Measurements from ENCODE around the gene PCDHGA2.
"Not testable (repeated sequence)": the region's sequence is repeated elsewhere in the genome, so short reads cannot be mapped to it uniquely, and the experiment has no call there.

Gene PCDHGA2

GRCh38 chr5:141338538-141339306 lies at the start of gene PCDHGA2:
TSS of gene PCDHGA2 (plus strand) at chr5:141338760.
- Histone ChIP-seq H3K4me3 (ENCODE audit: low read depth, low read length) (peak within 1 kb of the TSS; percentile 39), H3K27me3 (ENCODE audit: control insufficient read depth, insufficient read depth, low read length) (no peaks in the 10 kb centered on the region), H3K4me1 (ENCODE audit: control insufficient read depth, insufficient read depth, low read length) (no peaks in the 10 kb centered on the region)

GRCh38 chr5:141298376-141298775 lies 40.2 kb upstream of the PCDHGA2 start:
- Histone ChIP-seq H3K9ac (ENCODE audit: low read depth, low read length) (no peak overlapping the region), H3K27me3 (ENCODE audit: control insufficient read depth, insufficient read depth, low read length) (no peaks in the 10 kb centered on the region), H3K36me3 (ENCODE audit: control insufficient read depth, insufficient read depth, low read length) (no peaks in the 10 kb centered on the region), H3K4me1 (ENCODE audit: control insufficient read depth, insufficient read depth, low read length) (no peaks in the 10 kb centered on the region), H3K4me3 (ENCODE audit: low read depth, low read length) (no peak overlapping the region), H3K9me3 (ENCODE audit: control insufficient read depth, insufficient read depth, low read length) (peaks cover 5% of the 10 kb centered on the region)

More at GRCh38 chr5:141338538-141339306, at the start of gene PCDHGA2:
- Histone ChIP-seq H3K36me3 (ENCODE audit: control insufficient read depth, insufficient read depth, low read length) (no peaks in the 10 kb centered on the region), H3K9ac (ENCODE audit: low read depth, low read length) (no peak within 1 kb of the TSS), H3K9me3 (ENCODE audit: control insufficient read depth, insufficient read depth, low read length) (peaks cover 5% of the 10 kb centered on the region)

- H3K9ac ChIP-seq (ENCODE audit: low read depth, low read length), result no peak within 1 kb of the TSS
- H3K36me3 ChIP-seq (ENCODE audit: control insufficient read depth, insufficient read depth, low read length), result no peaks in the 10 kb centered on the region
- peaks cover 4% of the 10 kb centered on the region for H3K9me3 ChIP-seq (ENCODE audit: control insufficient read depth, insufficient read depth, low read length)
- H3K4me1 ChIP-seq (ENCODE audit: control insufficient read depth, insufficient read depth, low read length), result no peaks in the 10 kb centered on the region
- no peak within 1 kb of the TSS for H3K4me3 ChIP-seq (ENCODE audit: low read depth, low read length)
- no peaks in the 10 kb centered on the region for H3K27me3 ChIP-seq (ENCODE audit: control insufficient read depth, insufficient read depth, low read length)
These were observed 34.8 kb upstream of the PCDHGA2 start, which contains the start of gene SLC25A2 for GRCh38 chr5:141303756-141304155. TSS of gene SLC25A2 (minus strand) at chr5:141304049. CDS start at chr5:141303865, 184 bp downstream.

DNA sequence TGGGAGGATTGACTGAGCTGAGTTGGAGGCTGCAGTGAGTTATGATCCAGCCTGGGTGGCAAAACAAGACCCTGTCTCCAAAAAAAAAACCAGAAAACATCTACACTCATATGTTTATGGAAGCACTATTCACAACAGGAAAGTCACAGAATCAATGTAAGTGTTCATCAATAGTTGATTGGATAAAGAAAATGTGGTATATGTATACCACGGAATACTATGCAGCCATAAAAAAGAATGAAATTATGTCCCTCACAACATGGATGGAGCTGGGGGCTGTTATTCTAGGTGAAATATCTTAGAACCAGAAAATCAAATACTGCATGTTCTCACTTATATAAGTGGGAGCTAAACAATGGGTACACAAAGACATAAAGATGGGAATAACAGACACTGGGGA lies 31.9 kb upstream of the PCDHGA2 start:
- H3K9me3 ChIP-seq (ENCODE audit: control insufficient read depth, insufficient read depth, low read length), result peaks cover 4% of the 10 kb centered on the region
- H3K9ac ChIP-seq (ENCODE audit: low read depth, low read length), result no peak overlapping the region
- H3K27me3 ChIP-seq (ENCODE audit: control insufficient read depth, insufficient read depth, low read length), result no peaks in the 10 kb centered on the region
- H3K4me3 ChIP-seq (ENCODE audit: low read depth, low read length), result no peak overlapping the region
- H3K4me1 ChIP-seq (ENCODE audit: control insufficient read depth, insufficient read depth, low read length), result no peaks in the 10 kb centered on the region
- no peaks in the 10 kb centered on the region for H3K36me3 ChIP-seq (ENCODE audit: control insufficient read depth, insufficient read depth, low read length)

- no peak overlapping the region for H3K9ac ChIP-seq (ENCODE audit: low read depth, low read length)
- H3K4me1 ChIP-seq (ENCODE audit: control insufficient read depth, insufficient read depth, low read length), result no peaks in the 10 kb centered on the region
- H3K36me3 ChIP-seq (ENCODE audit: control insufficient read depth, insufficient read depth, low read length), result no peaks in the 10 kb centered on the region
- peaks cover 2% of the 10 kb centered on the region for H3K9me3 ChIP-seq (ENCODE audit: control insufficient read depth, insufficient read depth, low read length)
- H3K27me3 ChIP-seq (ENCODE audit: control insufficient read depth, insufficient read depth, low read length), result no peaks in the 10 kb centered on the region
- H3K4me3 ChIP-seq (ENCODE audit: low read depth, low read length), result no peak overlapping the region
These were observed 24.8 kb upstream of the PCDHGA2 start for GRCh38 chr5:141313711-141314110.

DNA sequence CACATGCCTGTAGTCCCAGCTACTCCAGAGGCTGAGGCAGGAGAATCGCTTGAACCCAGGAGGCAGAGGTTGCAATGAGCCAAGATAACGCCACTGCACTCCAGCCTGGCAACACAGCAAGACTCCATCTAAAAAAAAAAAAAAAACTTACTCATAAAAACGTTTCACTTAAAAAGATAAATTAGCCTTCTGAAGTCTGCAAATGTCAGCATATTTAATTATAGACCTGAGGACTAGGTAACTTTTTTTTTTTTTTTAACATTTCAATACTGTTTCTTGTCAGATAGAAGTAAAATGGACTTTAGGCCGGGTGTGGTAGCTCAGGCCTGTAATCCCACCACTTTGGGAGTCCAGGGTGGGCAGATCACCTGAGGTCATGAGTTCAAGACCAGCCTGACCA lies 21.6 kb upstream of the PCDHGA2 start:
- H3K9me3 ChIP-seq (ENCODE audit: control insufficient read depth, insufficient read depth, low read length), result peaks cover 15% of the 10 kb centered on the region
- H3K36me3 ChIP-seq (ENCODE audit: control insufficient read depth, insufficient read depth, low read length); H3K4me3 ChIP-seq (ENCODE audit: low read depth, low read length); H3K4me1 ChIP-seq (ENCODE audit: control insufficient read depth, insufficient read depth, low read length); H3K27me3 ChIP-seq (ENCODE audit: control insufficient read depth, insufficient read depth, low read length); H3K9ac ChIP-seq (ENCODE audit: low read depth, low read length): not testable (repeated sequence)

DNA sequence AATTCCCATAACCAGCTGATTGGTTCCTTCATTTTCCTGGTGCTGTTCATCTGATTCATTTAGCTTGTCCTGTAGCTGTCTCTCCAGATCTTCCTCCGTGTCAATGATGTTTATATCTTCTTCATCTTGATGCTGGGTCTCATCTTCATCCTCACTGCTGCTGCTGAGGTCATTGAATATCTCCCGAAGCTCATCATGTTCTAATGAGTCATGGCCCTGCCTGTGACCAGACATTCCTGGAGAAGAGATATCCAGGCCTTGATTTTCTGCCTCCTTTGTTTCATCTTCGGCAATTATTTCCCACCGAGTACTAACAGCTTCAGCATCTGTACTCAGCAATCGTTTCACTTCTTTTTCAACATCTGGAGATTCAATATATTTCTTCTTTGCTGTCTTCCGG lies 19.4 kb upstream of the PCDHGA2 start:
- Histone ChIP-seq H3K9me3 (ENCODE audit: control insufficient read depth, insufficient read depth, low read length) (peaks cover 15% of the 10 kb centered on the region), H3K27me3 (ENCODE audit: control insufficient read depth, insufficient read depth, low read length) (no peaks in the 10 kb centered on the region), H3K36me3 (ENCODE audit: control insufficient read depth, insufficient read depth, low read length) (peaks cover 5% of the 10 kb centered on the region), H3K4me3 (ENCODE audit: low read depth, low read length) (peak overlapping the region; percentile 93), H3K4me1 (ENCODE audit: control insufficient read depth, insufficient read depth, low read length) (no peaks in the 10 kb centered on the region), H3K9ac (ENCODE audit: low read depth, low read length) (no peak overlapping the region)

DNA sequence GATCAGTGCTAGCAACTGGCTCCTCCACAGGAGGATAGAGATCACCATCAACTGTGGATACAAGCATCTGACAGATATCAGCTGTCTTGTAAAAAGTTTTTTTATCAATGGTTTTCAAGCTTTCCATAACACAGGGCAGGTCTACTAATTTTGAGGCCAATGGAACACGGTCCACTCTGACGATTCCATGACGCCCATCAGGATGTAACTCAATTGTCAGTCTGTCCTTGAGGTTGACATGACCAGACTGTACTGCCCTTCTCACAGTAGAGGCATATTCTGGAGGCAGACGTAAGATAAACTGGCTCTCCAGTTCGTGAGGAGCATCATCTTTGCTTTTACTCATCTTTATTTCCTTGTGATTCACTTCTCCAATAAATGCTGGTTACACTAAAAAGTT lies 18.9 kb upstream of the PCDHGA2 start:
- no peaks in the 10 kb centered on the region for H3K4me1 ChIP-seq (ENCODE audit: control insufficient read depth, insufficient read depth, low read length)
- H3K9ac ChIP-seq (ENCODE audit: low read depth, low read length), result no peak overlapping the region
- no peaks in the 10 kb centered on the region for H3K27me3 ChIP-seq (ENCODE audit: control insufficient read depth, insufficient read depth, low read length)
- peaks cover 5% of the 10 kb centered on the region for H3K36me3 ChIP-seq (ENCODE audit: control insufficient read depth, insufficient read depth, low read length)
- peaks cover 15% of the 10 kb centered on the region for H3K9me3 ChIP-seq (ENCODE audit: control insufficient read depth, insufficient read depth, low read length)
- peak overlapping the region; percentile 93 for H3K4me3 ChIP-seq (ENCODE audit: low read depth, low read length)

DNA sequence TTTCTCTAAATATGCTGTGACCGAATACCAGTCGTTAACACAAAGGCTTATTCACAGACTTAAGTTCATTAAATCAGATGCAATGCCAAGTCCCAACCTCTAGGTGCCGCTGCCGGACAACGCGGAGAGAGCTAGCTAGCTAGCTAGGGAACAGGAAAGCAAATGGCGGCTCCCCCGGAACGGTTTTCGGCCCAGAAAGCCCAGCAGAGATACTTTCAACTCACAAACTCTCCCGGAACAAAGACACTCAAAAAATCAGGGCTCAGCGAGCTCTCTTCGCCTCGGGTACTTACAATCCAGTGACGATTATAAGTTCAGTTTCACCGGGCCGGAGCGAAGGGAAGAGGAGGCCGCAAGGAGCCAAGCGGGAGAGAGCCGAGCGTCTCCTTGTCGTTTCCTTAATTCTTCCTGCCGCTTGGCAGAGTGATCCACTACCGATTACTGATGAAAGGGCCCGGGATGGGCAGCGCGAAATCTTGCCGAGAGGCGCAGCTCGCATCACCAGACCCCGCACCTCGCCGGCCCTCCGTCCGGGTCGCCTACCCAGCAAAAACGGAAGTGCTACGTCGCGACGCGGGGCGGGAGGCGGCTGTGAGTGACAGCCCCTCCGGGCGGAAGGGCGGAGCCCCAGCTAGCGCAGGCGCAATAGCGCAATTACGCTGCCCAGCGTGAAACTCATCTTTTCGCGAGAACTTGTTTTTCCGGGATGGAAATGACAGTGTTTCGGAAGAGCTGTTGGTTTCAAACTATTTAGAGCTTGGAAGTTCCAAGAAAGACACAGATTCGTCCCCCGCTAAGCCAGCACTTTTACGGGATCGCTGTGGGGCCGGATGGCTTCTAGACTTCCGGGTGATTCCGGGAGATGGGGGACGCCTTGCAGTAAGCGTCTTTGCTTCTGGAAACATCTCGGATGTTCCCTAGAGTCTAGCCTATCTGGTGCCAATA lies 18.1 kb upstream of the PCDHGA2 start, which contains the start of gene TAF7:
TAF7 (minus strand) TSS at position 560 of the 945 bp plus-strand sequence. CDS start 740 bp downstream, outside the sequence.
- Histone ChIP-seq H3K9ac (ENCODE audit: low read depth, low read length) (peak within 1 kb of the TSS; percentile 99), H3K36me3 (ENCODE audit: control insufficient read depth, insufficient read depth, low read length) (peaks cover 5% of the 10 kb centered on the region), H3K27me3 (ENCODE audit: control insufficient read depth, insufficient read depth, low read length) (no peaks in the 10 kb centered on the region), H3K9me3 (ENCODE audit: control insufficient read depth, insufficient read depth, low read length) (peaks cover 15% of the 10 kb centered on the region), H3K4me3 (ENCODE audit: low read depth, low read length) (peak within 1 kb of the TSS; percentile 93), H3K4me1 (ENCODE audit: control insufficient read depth, insufficient read depth, low read length) (no peaks in the 10 kb centered on the region)

GRCh38 chr5:141322261-141322660 lies 16.3 kb upstream of the PCDHGA2 start:
- Histone ChIP-seq H3K27me3 (ENCODE audit: control insufficient read depth, insufficient read depth, low read length) (no peaks in the 10 kb centered on the region), H3K9ac (ENCODE audit: low read depth, low read length) (no peak overlapping the region), H3K4me3 (ENCODE audit: low read depth, low read length) (no peak overlapping the region), H3K36me3 (ENCODE audit: control insufficient read depth, insufficient read depth, low read length) (peaks cover 5% of the 10 kb centered on the region), H3K9me3 (ENCODE audit: control insufficient read depth, insufficient read depth, low read length) (peaks cover 15% of the 10 kb centered on the region), H3K4me1 (ENCODE audit: control insufficient read depth, insufficient read depth, low read length) (no peaks in the 10 kb centered on the region)

- H3K36me3 ChIP-seq (ENCODE audit: control insufficient read depth, insufficient read depth, low read length), result no peaks in the 10 kb centered on the region
- H3K27me3 ChIP-seq (ENCODE audit: control insufficient read depth, insufficient read depth, low read length), result no peaks in the 10 kb centered on the region
- H3K4me1 ChIP-seq (ENCODE audit: control insufficient read depth, insufficient read depth, low read length), result no peaks in the 10 kb centered on the region
- peak overlapping the region; percentile 72 for H3K9ac ChIP-seq (ENCODE audit: low read depth, low read length)
- peaks cover 3% of the 10 kb centered on the region for H3K9me3 ChIP-seq (ENCODE audit: control insufficient read depth, insufficient read depth, low read length)
- H3K4me3 ChIP-seq (ENCODE audit: low read depth, low read length), result peak overlapping the region; percentile 69
These were observed 12.3 kb upstream of the PCDHGA2 start for GRCh38 chr5:141326088-141326854.

Data from iPS-15b (cell line).